ENCODE data around the gene KRTAP4-12.

GRCh38 chr17:41107941-41108450 lies 16.0 kb downstream of the KRTAP4-12 start:
- TF ChIP-seq CTCF (IDR thresholded peaks at IDR 0.05) = no peak
- TF ChIP-seq POLR2A (IDR thresholded peaks at IDR 0.05) = no peak

All from heart left ventricle (tissue), 13 donors.